ENCODE results near the gene NOS3. TPM values are rescaled to one million over a fixed set of nuclear protein-coding genes. Genes with fewer than 3 reads are reported as not detected.

Gene NOS3
- total RNA-seq, 4 donors from 2014 or later = 5.2 to 8.1 (median 6.3) TPM

GRCh38 chr7:151051108-151051507, 60.3 kb downstream of the NOS3 start:
- peak; percentile 51 to 58 for DNase-seq
- H3K4me3 ChIP-seq (replicated peaks in 1 of 3) = no peak overlapping the region

GRCh38 chr7:151053096-151053495, 62.3 kb downstream of the NOS3 start:
- Histone ChIP-seq H3K27ac (no peak overlapping the region), H3K4me3 (replicated peaks in 1 of 3) (no peak overlapping the region), H3K9me3 (no peaks in the 10 kb centered on the region), H3K27me3 (no peaks in the 10 kb centered on the region), H3K4me1 (peaks cover 9 to 16% of the 10 kb centered on the region in 2 donors), H3K36me3 (no peaks in the 10 kb centered on the region)
- WGBS, 2 donors = 72 to 78% methylated on average over 4 of the region's 4 CpGs
- DNase-seq = no peak
- TF ChIP-seq POLR2A (IDR thresholded peaks at IDR 0.05) (no peak), CTCF (IDR thresholded peaks at IDR 0.05) (no peak)
- intact Hi-C loops (cut with DNase I) = no loop called here

More at GRCh38 chr7:151051108-151051507, 60.3 kb downstream of the NOS3 start:
- Histone ChIP-seq H3K27me3 (no peaks in the 10 kb centered on the region), H3K9me3 (no peaks in the 10 kb centered on the region), H3K4me1 (peaks cover 0 to 13% of the 10 kb centered on the region in 2 donors), H3K36me3 (no peaks in the 10 kb centered on the region), H3K27ac (no peak overlapping the region)
- TF ChIP-seq POLR2A (IDR thresholded peaks at IDR 0.05) (no peak), CTCF (IDR thresholded peaks at IDR 0.05) (no peak)
- intact Hi-C loops (cut with DNase I) = no loop called here
- 3 to 8% methylated on average over 14 to 20 of the region's 50 CpGs for WGBS, 2 donors

GRCh38 chr7:151053751-151054150, 62.9 kb downstream of the NOS3 start:
- intact Hi-C loops (cut with DNase I) = no loop called here
- H3K4me3 ChIP-seq (replicated peaks in 1 of 3) = no peak overlapping the region
- peaks cover 14 to 21% of the 10 kb centered on the region in 2 donors for H3K4me1 ChIP-seq
- no peak for TF ChIP-seq CTCF (IDR thresholded peaks at IDR 0.05)
- no peak for TF ChIP-seq POLR2A (IDR thresholded peaks at IDR 0.05)
- H3K9me3 ChIP-seq = no peaks in the 10 kb centered on the region
- H3K36me3 ChIP-seq = no peaks in the 10 kb centered on the region
- no peak overlapping the region for H3K27ac ChIP-seq
- no peak for DNase-seq
- WGBS, 2 donors = 91 to 94% methylated on average over 7 to 8 of the region's 8 CpGs
- no peaks in the 10 kb centered on the region for H3K27me3 ChIP-seq

- intact Hi-C loops (cut with DNase I) = no loop called here
- Histone ChIP-seq H3K27ac (no peak overlapping the region), H3K9me3 (no peaks in the 10 kb centered on the region), H3K4me1 (peaks cover 30% of the 10 kb centered on the region in 2 donors), H3K36me3 (no peaks in the 10 kb centered on the region), H3K4me3 (replicated peaks in 1 of 3) (no peak overlapping the region), H3K27me3 (no peaks in the 10 kb centered on the region)
- no peak for TF ChIP-seq POLR2A (IDR thresholded peaks at IDR 0.05)
- no peak for TF ChIP-seq CTCF (IDR thresholded peaks at IDR 0.05)
- 88 to 93% methylated on average over 6 of the region's 6 CpGs for WGBS, 2 donors
- no peak for DNase-seq
These were observed 65.5 kb downstream of the NOS3 start for GRCh38 chr7:151056283-151056665.

- peak; percentile 19 to 35 for DNase-seq
- Histone ChIP-seq H3K9me3 (no peaks in the 10 kb centered on the region), H3K4me1 (peaks cover 35 to 36% of the 10 kb centered on the region in 2 donors), H3K27ac (no peak overlapping the region), H3K36me3 (no peaks in the 10 kb centered on the region), H3K27me3 (no peaks in the 10 kb centered on the region), H3K4me3 (replicated peaks in 1 of 3) (peak overlapping the region in 2 of 3 donors; percentile 31 to 57)
- WGBS, 2 donors = 22 to 26% methylated on average over 16 to 23 of the region's 29 CpGs
- intact Hi-C loops (cut with DNase I) = no loop called here
- TF ChIP-seq CTCF (IDR thresholded peaks at IDR 0.05) (no peak), POLR2A (IDR thresholded peaks at IDR 0.05) (no peak)
These were observed 66.1 kb downstream of the NOS3 start for GRCh38 chr7:151056666-151057505.

All from thyroid gland (tissue), 4 donors.